SKM-1 (cell line): ENCODE results near the gene ANKRD33B.

Experiments
- DNase-seq: peaks from one replicate; lab custom pipeline; 2025; ENCODE audit not compliant: unreplicated experiment; lab: John Stamatoyannopoulos, UW

ANKRD33B gene

DNA sequence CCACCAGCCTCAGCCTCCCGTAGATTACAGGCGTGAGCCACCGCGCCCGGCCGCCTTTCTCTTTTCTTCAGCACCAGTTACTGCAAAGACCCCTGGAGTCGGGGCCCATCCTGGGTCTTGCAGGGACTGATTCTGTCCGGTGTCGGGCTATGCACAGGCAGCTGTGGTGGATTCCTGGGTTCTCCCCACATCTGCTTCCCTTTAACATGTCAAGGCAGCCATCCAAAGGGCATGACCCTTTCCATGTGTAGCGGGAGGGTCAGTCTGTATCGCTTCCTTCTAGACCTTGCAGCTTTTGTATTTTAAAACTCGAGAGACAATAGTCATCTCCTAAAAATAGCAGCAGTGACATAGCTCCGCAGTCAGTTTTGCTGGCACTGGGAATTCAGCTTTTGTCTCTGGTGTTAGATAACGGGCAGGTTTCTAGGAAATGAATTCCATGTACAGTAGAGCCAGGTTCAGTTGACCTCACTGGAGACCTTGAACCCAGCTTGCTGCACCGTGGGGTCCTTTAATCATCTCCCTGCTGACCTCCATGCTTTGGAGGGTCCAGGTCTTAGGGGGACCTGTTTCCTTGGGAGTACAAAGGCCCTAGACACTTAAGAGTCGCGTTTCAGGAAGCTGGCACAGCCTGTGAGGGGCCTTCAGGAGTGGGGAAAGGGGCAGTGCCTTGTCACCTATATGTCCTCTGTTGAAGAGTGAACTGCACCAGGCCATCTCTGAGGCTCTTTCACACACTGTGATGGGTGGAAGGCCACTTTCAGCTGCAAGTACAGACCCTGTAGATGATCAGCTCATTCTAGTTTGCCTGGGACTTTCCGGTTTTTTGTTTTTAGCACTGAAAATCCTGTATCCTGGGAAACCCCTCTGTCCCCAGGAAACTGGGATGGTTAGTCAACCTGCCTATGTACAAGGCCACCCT is 13.8 kb downstream of the ANKRD33B start:
- DNase-seq = no peak

DNA sequence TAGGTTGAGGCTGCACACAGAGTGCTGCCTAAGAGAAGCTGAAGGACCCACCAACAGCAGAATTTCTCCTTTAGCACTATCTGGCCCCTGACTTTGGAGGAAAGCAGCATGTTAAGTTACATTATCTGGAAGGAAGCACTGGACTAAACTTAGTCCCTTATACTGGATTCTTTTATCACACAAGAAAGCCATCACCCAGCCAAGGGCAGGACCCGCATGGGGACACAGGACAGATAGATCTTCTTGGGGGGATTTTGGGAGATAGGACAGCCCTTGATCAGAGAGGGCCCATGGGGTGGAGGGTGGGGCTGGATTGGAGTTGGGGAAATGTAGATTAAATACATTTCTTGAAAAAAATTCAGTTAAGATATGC is 14.4 kb downstream of the ANKRD33B start:
- no peak for DNase-seq

DNA sequence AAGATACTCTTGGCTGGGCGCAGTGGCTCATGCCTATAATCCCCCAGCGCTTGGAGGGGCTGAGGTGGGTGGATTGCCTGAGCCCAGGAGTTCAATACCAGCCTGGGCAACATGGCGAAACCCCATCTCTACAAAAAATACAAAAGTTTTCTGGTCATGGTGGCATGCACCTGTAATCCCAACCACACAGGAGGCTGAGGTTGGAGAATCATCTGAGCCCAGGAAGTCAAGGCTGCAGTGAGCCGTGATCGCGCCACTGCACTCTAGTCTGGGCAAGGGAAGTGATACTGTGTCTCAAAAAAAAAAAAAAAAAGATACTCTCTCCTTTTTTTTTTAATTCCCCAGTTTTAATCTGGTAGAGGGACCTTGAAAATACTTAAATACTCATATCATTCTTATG is 15.0 kb downstream of the ANKRD33B start:
- no peak for DNase-seq

DNA sequence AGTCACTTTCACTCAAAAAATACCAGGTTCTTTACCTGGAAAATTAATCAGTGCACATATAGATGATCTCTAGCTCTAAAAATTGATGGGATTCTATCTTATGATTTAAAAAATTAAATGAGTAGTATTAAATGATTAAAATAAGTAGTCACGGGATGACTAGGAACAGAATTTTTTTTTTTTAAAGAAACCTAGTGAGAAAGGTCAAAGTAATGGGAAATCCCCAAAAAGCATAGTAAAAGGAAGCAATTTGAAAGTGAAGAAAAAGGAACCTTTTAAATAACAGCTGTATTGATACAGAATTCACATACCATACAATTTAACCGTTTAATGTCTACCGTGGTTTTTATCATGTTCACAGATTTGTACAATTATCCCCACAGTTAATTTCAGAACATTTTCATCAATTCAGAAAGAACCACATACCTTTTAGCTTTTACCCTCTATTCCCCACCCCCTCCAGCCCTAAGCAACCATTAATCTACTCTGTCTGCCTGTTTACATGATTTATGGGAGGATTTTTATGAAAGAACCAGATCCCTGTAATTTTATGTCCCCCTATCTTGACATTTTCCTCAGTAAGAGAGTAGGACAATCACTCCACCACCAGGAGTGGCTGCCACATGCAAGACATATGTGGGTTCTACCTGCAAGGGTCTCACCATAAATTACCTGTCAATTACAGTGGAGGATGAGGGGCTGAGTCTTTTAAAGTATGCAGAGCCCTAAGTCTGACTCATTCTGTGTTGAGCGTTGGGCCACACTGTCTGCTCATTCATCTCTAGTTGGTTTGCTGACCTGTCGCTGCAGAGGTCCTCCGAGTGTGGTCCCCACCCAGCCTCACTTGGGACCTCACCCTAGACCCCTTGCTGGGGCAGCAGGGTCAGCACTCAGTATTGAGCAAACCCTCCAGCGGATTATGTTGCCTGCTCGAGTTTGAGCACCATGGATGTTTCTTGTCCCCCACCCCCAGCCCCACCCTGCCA is 16.0 kb downstream of the ANKRD33B start:
- DNase-seq = no peak

DNA sequence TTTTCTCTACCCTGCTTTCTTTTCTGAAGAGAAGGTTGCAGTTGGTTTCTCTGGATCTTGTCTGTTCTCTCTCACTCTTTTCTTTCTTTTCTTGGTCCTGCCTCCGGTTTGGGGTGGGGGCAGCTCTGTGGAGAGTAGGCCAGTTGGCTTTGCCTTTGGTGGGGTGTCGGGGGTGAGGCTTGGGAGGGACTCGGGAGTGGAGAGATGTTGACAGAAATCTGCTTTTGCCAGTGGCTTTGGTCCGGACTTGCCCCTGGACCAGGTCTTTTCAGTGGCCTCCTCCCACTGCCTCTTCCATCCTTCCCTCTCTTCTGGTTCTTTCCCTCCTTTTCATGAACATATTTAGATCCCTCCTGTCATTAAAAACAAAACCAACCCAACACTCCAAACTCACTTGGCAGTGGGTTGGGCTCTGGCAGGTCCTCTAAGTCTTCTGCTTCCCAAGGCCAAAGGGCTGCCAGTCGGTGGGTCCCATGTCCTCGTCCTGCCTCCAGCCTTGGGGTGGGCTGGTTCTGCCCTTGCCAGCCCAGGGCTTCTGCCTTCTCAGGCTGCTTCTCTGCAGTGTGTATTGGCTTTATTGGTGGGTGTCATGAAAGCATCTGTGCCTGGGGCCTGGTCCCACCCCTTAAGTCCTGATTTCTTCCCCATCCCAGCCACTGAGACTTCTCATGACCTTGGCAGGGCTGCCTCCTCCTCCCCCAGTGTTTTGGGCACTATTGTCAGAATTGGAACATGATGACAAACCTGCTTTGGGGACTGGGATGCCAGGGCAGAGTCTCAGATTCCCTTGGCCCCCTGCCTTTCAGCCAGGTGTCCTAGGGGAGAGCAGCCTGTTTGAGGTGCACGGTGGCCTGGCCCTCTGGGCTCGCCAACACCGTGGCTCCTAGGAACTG is 16.9 kb downstream of the ANKRD33B start:
- no peak for DNase-seq

DNA sequence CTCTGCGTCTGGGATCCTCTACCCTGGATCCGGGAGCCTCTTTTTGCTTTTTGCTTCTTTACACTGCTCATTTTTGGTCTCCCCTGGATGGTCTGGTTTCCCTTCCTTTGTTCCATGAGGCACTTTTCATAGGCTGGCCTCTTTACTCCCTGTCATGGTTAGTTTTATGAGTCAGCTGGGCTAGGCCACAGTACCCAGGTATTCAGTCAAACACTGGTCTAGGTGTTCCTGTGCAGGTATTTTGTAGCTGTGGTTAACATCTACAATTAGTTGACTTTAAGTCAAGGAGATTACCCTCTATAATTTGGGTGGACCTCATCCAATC is 17.5 kb downstream of the ANKRD33B start:
- no peak for DNase-seq

DNA sequence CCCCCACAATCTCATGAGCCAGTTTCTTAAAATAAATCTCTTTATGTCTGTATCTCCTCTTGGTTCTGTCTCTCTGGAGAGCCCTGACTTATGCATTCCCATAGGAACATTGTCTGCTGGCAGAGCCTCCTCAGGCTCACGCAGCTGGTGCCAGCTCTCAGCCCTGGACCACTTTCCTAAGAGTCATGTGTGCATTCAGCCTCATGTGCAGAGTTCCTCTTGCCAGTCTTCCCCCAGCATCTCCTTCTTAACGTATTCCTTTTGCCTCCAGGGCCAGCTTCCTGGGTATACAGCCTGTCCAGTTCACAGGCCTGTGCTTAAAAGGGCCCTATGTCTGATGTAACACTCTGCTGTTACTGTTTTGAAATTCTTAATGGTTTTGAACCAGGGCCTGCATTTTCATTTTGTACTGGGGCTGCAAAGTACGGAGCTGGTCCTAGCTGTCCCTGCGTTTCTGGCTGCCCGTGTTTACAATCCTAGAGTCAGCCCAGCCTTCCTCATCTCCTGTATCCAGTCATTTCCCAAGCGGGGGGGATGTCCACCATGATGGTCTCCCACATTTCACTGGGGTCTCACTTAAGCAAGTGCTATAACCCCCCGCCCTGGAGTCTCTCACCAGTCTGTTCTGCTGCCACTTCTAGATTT is 18.1 kb downstream of the ANKRD33B start:
- no peak for DNase-seq

DNA sequence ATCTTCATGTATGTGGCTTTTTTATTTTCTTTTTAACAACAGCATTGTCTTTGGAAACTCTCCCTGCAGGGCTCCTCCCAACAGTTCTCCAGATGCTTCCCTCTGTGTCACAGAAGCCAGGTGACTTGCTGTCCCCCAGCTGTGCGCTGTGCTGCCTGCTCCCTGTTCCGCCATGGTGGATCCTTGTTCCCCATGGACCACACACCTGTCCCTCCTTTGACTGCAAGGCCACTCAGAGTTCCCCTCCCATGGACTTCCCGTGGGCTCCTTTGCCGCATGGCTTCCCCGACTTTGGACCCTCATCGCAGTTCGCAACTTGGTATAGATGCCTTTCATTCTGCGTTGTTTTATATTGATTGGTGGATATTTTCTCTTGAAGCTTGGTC is 18.6 kb downstream of the ANKRD33B start:
- DNase-seq = no peak

DNA sequence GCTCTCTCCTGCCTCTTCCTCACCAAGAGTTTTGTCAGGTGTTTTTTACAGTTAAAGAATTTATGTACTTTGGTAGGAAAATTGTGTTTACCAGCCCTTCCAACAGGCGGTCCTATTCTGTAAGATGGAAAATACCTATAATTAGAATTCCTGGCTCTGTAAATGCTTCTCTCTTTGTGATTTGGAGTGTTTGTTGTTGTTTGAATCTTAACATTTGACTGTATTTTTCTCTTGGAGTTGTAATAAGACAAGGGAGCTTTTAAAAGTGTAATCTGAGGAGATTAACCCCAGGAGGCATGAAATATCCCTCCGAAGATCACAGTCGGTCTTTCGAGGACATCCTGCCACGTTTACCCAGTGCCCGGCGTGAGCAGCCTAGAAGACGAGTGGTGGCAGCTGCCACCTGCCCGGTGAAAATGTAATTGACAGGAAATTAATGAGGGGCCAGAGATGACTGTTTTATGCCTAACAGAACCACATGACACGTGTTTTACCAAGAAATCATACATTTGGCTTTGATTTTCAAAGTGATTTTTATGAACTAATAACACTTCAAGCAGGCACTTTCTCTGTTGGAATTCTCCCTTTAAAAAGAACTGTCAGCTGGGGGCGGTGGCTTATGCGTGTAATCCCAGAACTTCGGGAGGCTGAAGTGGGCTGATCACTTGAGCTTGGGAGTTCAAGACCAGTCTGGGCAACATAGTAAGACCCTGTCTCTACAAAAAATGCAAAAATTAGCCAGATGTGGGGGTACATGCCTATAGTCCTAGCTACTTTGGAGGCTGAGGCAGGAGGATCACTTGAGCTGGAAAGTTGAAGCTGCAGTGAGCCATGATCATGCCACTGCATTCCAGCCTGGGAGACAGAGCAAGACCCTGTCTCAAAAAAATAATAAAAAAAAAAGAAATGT is 20.0 kb downstream of the ANKRD33B start:
- DNase-seq = no peak

DNA sequence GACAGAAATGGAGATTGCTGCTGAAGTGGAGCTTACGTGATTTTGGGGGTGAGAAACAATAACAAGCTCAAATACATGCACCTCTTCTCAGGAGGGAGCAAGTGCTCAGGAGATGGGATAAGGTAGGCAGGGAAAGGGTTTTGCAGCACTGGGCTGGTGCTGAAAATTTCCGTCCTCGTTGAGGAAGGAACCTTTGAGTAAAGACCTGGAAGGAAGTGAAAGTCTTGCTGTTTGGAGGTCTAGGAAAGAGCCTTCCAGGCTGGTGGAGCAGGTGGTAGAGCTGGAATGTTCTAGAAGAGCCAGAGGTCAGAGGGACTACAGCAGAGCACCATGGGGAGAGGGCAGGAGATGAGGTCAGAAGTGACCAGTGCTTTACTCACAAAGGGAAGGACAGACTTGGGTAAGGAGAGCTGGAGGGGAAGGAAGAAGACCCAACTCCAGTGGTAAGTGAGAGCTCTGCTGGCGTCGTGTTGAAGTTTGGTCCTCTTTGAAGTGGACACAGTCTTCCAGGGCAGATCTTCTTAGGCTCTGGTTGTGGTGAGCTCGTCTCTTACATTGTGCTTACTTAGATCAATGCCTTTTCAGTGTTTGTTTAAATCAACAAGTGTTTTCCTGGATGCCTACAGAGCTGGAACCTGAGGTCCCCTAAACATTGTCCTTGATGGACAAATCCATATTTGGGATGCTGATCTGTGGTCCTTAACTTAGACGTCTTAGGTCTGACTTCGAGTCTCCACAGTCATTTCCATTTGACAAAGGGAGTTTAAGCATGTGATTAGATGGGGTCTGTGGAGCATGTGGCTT is 21.0 kb downstream of the ANKRD33B start:
- no peak for DNase-seq

DNA sequence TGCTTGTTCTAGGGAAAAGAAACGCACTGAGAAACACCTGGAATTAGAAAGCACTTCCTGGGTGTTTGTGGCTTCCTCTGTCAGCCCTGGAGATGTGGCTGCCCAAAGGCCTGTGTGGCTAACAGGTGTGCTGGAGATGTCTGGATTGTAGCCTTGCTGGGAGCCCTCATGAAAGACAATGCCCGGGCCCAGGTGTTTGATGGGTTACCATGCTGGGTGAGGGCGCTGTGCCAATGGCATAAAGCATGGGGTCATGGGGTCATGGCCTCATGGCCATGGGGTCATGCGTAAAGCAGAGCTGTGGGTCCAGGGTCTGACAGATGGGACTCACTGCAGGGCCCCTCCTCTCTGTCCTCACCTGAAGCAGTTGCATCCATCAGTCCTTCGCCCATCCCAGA is 21.6 kb downstream of the ANKRD33B start:
- no peak for DNase-seq

DNA sequence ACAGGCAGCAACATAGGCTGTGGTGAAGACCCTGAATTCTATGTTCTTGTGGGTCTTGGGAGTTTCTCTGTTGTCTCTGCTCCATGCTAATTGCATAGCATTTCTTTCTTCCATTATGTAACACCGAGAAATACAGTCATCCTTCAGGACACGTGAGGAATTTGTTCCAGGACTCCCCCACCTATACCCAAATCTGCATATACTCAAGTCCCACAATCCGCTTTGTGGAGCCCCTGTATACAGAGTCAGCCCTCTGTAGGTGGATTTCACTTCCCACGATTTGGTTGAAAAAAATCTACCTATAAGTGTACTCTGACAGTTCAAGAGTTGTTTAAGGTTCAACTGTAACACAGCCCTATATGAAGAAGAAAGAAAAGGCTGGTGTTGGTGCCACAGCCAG is 22.1 kb downstream of the ANKRD33B start:
- no peak for DNase-seq

DNA sequence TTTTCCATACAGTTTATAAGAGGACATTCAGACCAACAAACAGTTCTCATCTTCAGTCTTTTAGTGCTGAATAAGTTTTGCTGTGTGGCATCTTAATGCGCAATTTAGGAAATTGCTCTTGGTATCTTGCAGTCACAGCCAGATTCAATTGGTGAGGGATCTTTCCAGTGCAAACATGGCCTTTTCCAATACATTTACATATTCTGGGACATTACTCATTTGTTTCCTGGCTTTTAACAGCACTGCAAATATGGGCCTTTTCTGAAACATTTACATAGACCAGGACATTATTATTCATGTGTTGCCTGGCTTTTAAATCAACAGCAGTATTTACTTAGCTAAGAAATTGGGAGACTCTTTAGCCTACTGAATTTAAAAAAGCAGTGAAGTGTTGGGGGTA is 22.7 kb downstream of the ANKRD33B start:
- no peak for DNase-seq

DNA sequence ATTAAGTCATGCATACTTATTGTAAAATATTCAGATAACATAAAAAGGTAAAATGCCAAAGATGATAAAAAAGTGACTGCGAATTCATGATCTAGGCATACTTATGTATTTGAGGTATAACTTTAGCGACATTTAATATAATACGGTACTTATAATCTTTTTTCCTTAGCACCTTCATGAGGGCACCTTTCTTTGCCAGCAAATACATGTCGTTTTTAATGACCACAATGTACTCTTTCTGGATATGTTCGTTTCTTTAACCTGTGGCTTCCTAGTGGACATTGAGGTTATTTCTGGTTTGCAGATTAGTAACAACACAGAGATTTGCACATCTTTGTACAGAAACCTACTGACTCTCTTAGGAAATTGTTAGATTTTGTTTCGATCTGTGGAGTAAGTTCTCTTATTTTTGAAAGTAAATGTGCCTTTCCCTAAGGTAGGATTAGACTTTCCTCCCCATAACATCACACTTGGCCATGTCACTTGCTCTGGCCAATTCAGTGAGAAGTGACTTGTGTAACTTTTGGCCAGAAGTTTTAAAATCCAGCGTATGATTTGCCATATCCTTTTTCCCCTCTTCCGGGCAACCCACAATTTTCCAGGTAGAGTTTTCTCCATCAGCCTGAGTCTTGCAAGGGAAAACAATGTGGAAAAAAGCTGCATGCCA is 24.4 kb downstream of the ANKRD33B start:
- no peak for DNase-seq

DNA sequence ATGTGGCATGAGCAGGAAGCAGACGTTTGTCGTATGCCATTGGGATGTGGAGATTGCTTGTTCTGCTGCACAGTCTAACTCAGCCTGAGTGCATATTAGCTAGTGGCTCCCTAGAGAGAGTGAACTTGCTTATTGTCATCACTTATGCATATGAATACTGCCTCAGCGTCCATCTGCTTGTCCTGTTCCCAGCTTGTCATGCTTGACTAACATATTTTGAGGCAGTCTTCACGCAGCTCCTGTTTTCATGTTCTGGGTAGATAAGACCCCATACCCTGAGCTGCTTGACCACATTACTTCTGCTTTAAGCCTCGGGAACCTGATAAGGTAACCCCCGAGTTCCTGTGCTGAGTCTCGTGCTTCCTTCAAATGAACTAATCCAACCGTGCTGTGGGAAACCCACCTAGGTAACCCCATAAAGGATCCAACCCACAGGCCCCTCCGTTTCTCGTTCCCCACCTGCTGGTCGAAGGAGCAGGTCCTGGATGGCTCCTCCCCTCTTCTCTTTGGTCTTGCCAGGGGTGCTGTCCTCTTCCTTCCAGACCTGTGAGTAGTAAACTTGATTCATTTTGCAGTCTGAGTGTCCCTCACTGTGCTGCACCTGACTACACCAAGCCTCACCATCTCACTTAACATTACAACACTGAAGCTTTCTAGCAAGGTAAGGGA is 25.0 kb downstream of the ANKRD33B start:
- DNase-seq = no peak

DNA sequence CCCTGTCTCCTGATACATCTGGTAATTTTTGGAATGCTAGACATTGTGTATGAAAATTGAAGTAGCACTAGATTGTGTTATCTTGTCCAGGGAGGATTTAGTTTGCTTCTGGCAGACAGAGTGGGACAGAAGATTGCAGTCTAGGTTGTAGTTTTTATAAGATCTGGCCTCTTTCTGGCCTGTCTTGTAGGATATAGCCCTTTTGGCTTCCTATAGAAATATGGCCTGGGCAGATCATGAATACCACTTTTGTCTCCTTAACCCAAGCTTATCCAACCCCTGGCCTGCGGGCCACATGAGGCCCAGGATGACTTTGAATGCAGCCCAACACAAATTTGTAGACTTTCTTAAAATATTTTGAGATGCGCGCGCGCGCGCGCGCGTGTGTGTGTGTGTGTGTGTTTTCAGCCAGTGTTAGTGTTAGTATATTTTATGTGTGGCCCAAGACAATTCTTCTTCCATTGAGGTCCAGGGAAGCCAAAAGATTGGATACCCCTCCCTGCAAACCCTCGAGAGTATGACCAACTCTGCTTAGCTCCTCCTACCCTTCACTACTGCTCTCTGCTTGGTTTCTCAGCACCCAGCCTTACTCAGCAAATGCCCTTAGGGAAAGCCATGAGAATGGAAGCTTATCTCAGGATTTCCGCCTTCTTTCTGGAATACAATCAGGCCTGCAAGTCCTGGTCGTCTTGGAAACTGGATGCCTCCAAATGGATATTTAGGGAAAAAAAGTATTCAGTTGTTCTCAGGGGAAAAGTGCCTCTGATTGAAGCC is 26.5 kb downstream of the ANKRD33B start:
- DNase-seq = no peak

DNA sequence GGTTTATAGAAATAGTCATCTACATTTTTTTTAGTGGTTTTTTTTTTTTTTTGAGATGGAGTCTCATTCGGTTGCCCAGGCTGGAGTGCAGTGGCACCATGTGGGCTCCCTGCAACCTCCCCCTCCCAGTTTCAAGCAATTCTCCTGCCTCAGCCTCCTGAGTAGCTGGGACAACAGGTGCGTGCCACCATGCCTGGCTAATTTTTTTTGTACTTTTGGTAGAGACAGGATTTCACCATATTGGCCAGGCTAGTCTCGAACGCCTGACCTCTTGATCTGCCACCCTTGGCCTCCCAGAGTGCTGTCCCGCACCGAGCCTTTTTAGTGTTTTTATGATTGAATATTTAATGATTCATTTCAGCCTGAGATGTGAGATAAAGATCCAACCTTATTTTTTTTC is 27.3 kb downstream of the ANKRD33B start:
- no peak for DNase-seq
